HepG2 (cell line): ENCODE data around the gene RAB3D. TPM values are rescaled to one million over a fixed set of nuclear protein-coding genes. Genes with fewer than 3 reads are reported as not detected.

Source experiments
- ARID2 ChIP-seq: sonication (generic); formaldehyde crosslinking; IDR thresholded peaks from 2 replicates; pipeline ENCODE4 v1.8.1; 2022; ENCODE audit warnings: mild to moderate bottlenecking, missing genetic modification reagents, borderline replicate concordance
- ATF1 ChIP-seq: IDR thresholded peaks from 2 replicates; pipeline ENCODE4 v1.6.1; 2016; ENCODE audit warnings: mild to moderate bottlenecking, control low read depth
- ATF6 ChIP-seq: sonication (generic); formaldehyde crosslinking; conservative IDR thresholded peaks from 2 replicates; pipeline ENCODE4 v1.4.0; 2020; ENCODE audit warnings: missing genetic modification reagents
- FOXK1 ChIP-seq: sonication (generic); formaldehyde crosslinking; IDR thresholded peaks from 2 replicates; pipeline ENCODE4 v1.4.0; 2020; ENCODE audit warnings: low read depth, missing genetic modification reagents, borderline replicate concordance
- HNF1B ChIP-seq: sonication (generic); formaldehyde crosslinking; IDR thresholded peaks from 2 replicates; pipeline ENCODE4 v1.5.1; 2020; ENCODE audit warnings: mild to moderate bottlenecking, moderate library complexity, missing genetic modification reagents
- HNRNPK ChIP-seq: fragments of 200-400 bp; formaldehyde crosslinking; IDR thresholded peaks from 2 replicates; pipeline ENCODE4 v1.6.1; 2018; ENCODE audit warnings: low read length, low read depth, moderate library complexity, mild to moderate bottlenecking; ENCODE audit not compliant: poor library complexity, severe bottlenecking
- JARID2 ChIP-seq: sonication (generic); formaldehyde crosslinking; IDR thresholded peaks from 2 replicates; pipeline ENCODE4 v1.8.1; 2023; ENCODE audit warnings: missing genetic modification reagents, inconsistent platforms; ENCODE audit not compliant: insufficient replicate concordance
- MAX ChIP-seq: IDR thresholded peaks from 2 replicates; pipeline ENCODE4 v1.6.1; 2012; ENCODE audit warnings: inconsistent platforms
- MYC ChIP-seq: sonication (generic); formaldehyde crosslinking; IDR thresholded peaks from 2 replicates; pipeline ENCODE4 v1.9.0; 2021; ENCODE audit warnings: missing genetic modification reagents, borderline replicate concordance
- NCOA2 ChIP-seq: sonication (generic); formaldehyde crosslinking; IDR thresholded peaks from 2 replicates; pipeline ENCODE4 v1.8.0; 2022; ENCODE audit warnings: inconsistent platforms
- PHF20 ChIP-seq: sonication (generic); formaldehyde crosslinking; IDR thresholded peaks from 2 replicates; pipeline ENCODE4 v1.5.0; 2020; ENCODE audit warnings: mild to moderate bottlenecking, missing genetic modification reagents
- PHF21A ChIP-seq: sonication (generic); formaldehyde crosslinking; IDR thresholded peaks from 2 replicates; pipeline ENCODE4 v1.5.0; 2020; ENCODE audit warnings: mild to moderate bottlenecking, missing genetic modification reagents
- PRMT3 ChIP-seq: sonication (generic); formaldehyde crosslinking; IDR thresholded peaks from 2 replicates; pipeline ENCODE4 v1.8.1; 2022; ENCODE audit warnings: low read depth, mild to moderate bottlenecking, moderate library complexity, missing genetic modification reagents, borderline replicate concordance
- RAD21 ChIP-seq: fragments of 450-650 bp; formaldehyde crosslinking; IDR thresholded peaks from 2 replicates; pipeline ENCODE4 v1.5.0; 2020; ENCODE audit warnings: mild to moderate bottlenecking
- THYN1 ChIP-seq: sonication (generic); formaldehyde crosslinking; IDR thresholded peaks from 2 replicates; pipeline ENCODE4 v1.8.1; 2023; ENCODE audit warnings: low read depth, mild to moderate bottlenecking, moderate library complexity, missing genetic modification reagents, borderline replicate concordance
- ZNF143 ChIP-seq: sonication (generic); formaldehyde crosslinking; IDR thresholded peaks from 2 replicates; pipeline ENCODE4 v1.4.0; 2020; ENCODE audit warnings: missing genetic modification reagents
- ZNF224 ChIP-seq: sonication (generic); formaldehyde crosslinking; IDR thresholded peaks from 2 replicates; pipeline ENCODE4 v1.5.0; 2020; ENCODE audit warnings: mild to moderate bottlenecking, missing genetic modification reagents
- ZNF280D ChIP-seq: sonication (generic); formaldehyde crosslinking; IDR thresholded peaks from 2 replicates; pipeline ENCODE4 v1.5.1; 2020; ENCODE audit warnings: mild to moderate bottlenecking, missing genetic modification reagents
- ZNF282 ChIP-seq: fragments of 450-650 bp; IDR thresholded peaks from 2 replicates; pipeline ENCODE4 v1.6.1; 2018; ENCODE audit not compliant: partially characterized antibody
- ZNF317 ChIP-seq: sonication (generic); formaldehyde crosslinking; IDR thresholded peaks from 2 replicates; pipeline ENCODE4 v1.5.0; 2020; ENCODE audit warnings: mild to moderate bottlenecking, missing genetic modification reagents
- ZNF331 ChIP-seq: sonication (generic); formaldehyde crosslinking; IDR thresholded peaks from 2 replicates; pipeline ENCODE4 v1.4.0; 2020; ENCODE audit warnings: missing genetic modification reagents
- ZNF550 ChIP-seq: sonication (generic); formaldehyde crosslinking; IDR thresholded peaks from 2 replicates; pipeline ENCODE4 v1.4.0; 2020; ENCODE audit warnings: mild to moderate bottlenecking, missing genetic modification reagents, borderline replicate concordance
- ZNF678 ChIP-seq: sonication (generic); formaldehyde crosslinking; IDR thresholded peaks from 2 replicates; pipeline ENCODE4 v1.4.0; 2020; ENCODE audit warnings: mild to moderate bottlenecking, missing genetic modification reagents
- polyA plus RNA-seq, 8 experiments: library from polyadenylated mRNA; depleted of rRNA in 3 of 8; stranded (reverse) in 7 of 8; unstranded in 1 of 8; fragments of >200 nt; fragmentation: Illumina TruSeq in 4 of 8; extraction: Trizol in 4 of 8; gene quantifications; 2 replicates each; pipeline versions ENCODE4 v1.2.1 to v1.2.3, GENCODE V29; 2011 to 2016; ENCODE audit warnings: low read depth in 4 of 8, missing spikeins in 1 of 8, mixed read lengths in 1 of 8; ENCODE audit not compliant: insufficient read depth in 1 of 8
- total RNA-seq, 5 experiments: library from RNA; depleted of rRNA; stranded (reverse); fragments of >200 nt; fragmentation: Illumina TruSeq; extraction: Trizol; gene quantifications; 2 replicates each; pipeline ENCODE4 v1.2.3, GENCODE V29; 2016; ENCODE audit warnings: low read depth in 1 of 5

RAB3D gene
- total and polyA plus RNA-seq, 2 of the 13 experiments (the other 11 are each of a cell fraction or from before 2014, with no cell fraction given), result 2.0 to 16.1 TPM

- TF ChIP-seq HNF1B (CRISPR knock-in tag) (peak; percentile 93), ZNF331 (CRISPR knock-in tag) (peak; percentile 83), JARID2 (CRISPR knock-in tag) (peak; percentile 42), RAD21 (peak; percentile 94), ATF6 (peak; percentile 38; the same call in 1 of the 2 replicates), PHF20 (no peak), ZNF282 (no peak), MYC (CRISPR knock-in tag) (peak; percentile 62; the same call in 1 of the 2 replicates), ZNF317 (peak; percentile 31; the same call in 1 of the 2 replicates), ZNF143 (CRISPR knock-in tag) (no peak), ZNF550 (peak; percentile 85; the same call in 1 of the 2 replicates), ATF1 (CRISPR knock-in tag) (peak; percentile 88), THYN1 (CRISPR knock-in tag) (no peak), FOXK1 (CRISPR knock-in tag) (peak; percentile 58; the same call in 1 of the 2 replicates), PHF21A (CRISPR knock-in tag) (peak; percentile 94), MAX (peak; percentile 89), HNRNPK (peak; percentile 51), ZNF280D (CRISPR knock-in tag) (no peak), NCOA2 (no peak), ZNF678 (CRISPR knock-in tag) (no peak), ARID2 (CRISPR knock-in tag) (peak; percentile 75; the same call in 1 of the 2 replicates), ZNF224 (CRISPR knock-in tag) (0 out of 2 replicates have a peak, but pooled peaks have one; percentile 68), PRMT3 (CRISPR knock-in tag) (no peak)
Measured at GRCh38 chr19:11380653-11381537, 41.4 kb upstream of the RAB3D start (continued).
